ENCODE measurements around the gene RFX8. TPM values are rescaled to one million over a fixed set of nuclear protein-coding genes. Genes with fewer than 3 reads are reported as not detected.

RFX8 gene
- total RNA-seq (2022) (not detected in 2 replicates), Bru-seq, nascent RNA (percentile 4 among the genes with signal in this experiment), BruChase-seq, experiment 1, labeled RNA remaining after a 6-hour chase (not detected), BruChase-seq, experiment 2, labeled RNA remaining after a 2-hour chase (percentile 1 among the genes with signal in this experiment)
- long read RNA-seq: 0 reads

DNA sequence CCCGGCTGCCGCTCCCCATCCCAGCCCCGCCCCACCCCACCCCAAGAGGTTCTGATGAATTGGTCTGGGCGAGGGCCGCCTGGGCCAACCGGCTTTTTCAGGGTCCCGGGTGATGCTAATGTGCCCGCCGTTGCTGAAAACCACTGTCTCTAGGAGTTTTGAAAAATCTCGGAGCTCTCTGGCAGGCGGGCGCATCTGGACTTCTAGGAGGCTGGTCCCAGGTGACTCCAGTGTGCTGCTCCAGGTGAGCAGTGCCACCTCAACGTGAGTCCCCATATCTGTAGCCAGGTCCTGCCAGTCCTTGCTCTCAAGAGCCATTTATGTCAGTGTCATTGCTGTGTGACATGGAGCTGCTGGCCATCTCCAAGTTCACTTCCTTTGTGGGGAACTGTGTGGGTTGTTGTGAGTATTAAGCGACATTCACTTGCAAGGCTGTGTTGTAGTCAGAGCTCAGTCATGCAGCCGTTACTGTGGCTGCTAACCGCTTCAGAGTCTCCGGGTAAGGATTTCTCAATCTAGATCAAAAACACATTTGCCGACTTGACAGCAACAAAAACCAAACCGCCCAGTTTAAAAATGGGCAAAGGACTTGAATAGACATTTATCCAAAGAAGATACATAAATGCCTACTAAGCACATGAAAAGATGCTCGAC lies at the start of gene RFX8:
RFX8 (minus strand) TSS at position 382 of the 654 bp plus-strand sequence. CDS start 8,264 bp downstream, outside the sequence.
- TF ChIP-seq, protein P1, sequence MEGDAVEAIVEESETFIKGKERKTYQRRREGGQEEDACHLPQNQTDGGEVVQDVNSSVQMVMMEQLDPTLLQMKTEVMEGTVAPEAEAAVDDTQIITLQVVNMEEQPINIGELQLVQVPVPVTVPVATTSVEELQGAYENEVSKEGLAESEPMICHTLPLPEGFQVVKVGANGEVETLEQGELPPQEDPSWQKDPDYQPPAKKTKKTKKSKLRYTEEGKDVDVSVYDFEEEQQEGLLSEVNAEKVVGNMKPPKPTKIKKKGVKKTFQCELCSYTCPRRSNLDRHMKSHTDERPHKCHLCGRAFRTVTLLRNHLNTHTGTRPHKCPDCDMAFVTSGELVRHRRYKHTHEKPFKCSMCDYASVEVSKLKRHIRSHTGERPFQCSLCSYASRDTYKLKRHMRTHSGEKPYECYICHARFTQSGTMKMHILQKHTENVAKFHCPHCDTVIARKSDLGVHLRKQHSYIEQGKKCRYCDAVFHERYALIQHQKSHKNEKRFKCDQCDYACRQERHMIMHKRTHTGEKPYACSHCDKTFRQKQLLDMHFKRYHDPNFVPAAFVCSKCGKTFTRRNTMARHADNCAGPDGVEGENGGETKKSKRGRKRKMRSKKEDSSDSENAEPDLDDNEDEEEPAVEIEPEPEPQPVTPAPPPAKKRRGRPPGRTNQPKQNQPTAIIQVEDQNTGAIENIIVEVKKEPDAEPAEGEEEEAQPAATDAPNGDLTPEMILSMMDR (IDR thresholded peaks at IDR 0.05; ENCODE audit: unreplicated experiment): no peak
- Mint-ChIP-seq H3K27ac (ENCODE audit: unreplicated experiment) (no peak within 1 kb of the TSS), H3K36me3 (ENCODE audit: insufficient read depth, unreplicated experiment) (no peaks in the 10 kb centered on the region), H3K9me3 (ENCODE audit: low read depth, unreplicated experiment) (no peaks in the 10 kb centered on the region), H3K4me3 (ENCODE audit: low read depth, unreplicated experiment) (peak within 1 kb of the TSS; percentile 58), H3K4me1 (ENCODE audit: low read depth, unreplicated experiment) (no peaks in the 10 kb centered on the region), H3K27me3 (ENCODE audit: unreplicated experiment) (no peaks in the 10 kb centered on the region)
- intact Hi-C loops (cut with micrococcal nuclease; ENCODE audit: unreplicated experiment): no loop called here
- DNase-seq: no peak
- BruUV-seq (replicated peaks): no TSS peak
- CTCF ChIA-PET: no interaction called here

DNA sequence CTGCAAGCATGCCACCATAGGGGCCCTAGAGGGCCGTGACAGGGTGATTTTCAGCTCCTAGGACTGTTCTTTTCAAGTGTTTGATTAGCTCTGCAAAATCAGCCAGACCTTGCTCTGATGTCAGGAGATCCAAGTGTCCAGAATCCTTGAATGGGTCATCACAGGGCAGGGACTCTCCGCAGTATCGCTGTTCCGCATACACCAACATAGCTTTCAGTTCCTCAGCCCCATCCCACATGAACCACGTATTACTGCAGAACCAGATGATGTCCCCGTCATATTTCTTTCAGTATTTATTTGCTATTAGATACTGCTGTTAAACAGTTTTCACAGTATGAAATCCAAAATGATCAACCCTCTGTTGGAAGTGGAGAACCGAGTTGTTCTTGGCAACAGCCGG lies 46.6 kb upstream of the RFX8 start:
- peaks cover 4% of the 10 kb centered on the region for H3K9me3 Mint-ChIP-seq (ENCODE audit: low read depth, unreplicated experiment)
- H3K36me3 Mint-ChIP-seq (ENCODE audit: insufficient read depth, unreplicated experiment): no peaks in the 10 kb centered on the region
- no peak overlapping the region for H3K4me3 Mint-ChIP-seq (ENCODE audit: low read depth, unreplicated experiment)
- H3K27ac Mint-ChIP-seq (ENCODE audit: unreplicated experiment): no peak overlapping the region
- intact Hi-C loops (cut with micrococcal nuclease; ENCODE audit: unreplicated experiment): no loop called here
- no peak for DNase-seq
- CTCF ChIA-PET: no interaction called here
- TF ChIP-seq, protein P1 (IDR thresholded peaks at IDR 0.05; ENCODE audit: unreplicated experiment): no peak
- BruUV-seq (replicated peaks): no TSS peak
- H3K4me1 Mint-ChIP-seq (ENCODE audit: low read depth, unreplicated experiment): peaks cover 38% of the 10 kb centered on the region
- no peaks in the 10 kb centered on the region for H3K27me3 Mint-ChIP-seq (ENCODE audit: unreplicated experiment)

DNA sequence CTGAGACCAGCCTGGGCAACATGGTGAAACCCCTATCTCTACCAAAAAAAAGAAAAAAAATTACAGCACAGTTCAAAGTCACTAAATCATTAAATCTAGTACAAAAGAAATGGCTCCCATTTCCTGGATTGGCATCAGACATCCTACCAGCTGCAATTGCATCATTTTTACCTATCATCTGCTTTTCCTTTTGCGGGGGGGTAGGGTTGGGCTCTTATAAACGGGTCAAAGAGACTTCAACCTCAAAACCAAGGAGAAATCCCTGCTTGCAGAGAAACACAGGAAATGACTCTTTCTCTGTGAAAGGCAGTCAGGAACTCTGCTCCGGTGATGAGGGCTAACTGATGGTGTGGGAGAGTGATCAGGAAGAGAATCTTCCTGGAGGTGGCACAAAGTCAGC lies 45.3 kb upstream of the RFX8 start:
- peaks cover 5% of the 10 kb centered on the region for H3K9me3 Mint-ChIP-seq (ENCODE audit: low read depth, unreplicated experiment)
- H3K4me1 Mint-ChIP-seq (ENCODE audit: low read depth, unreplicated experiment): peaks cover 49% of the 10 kb centered on the region
- intact Hi-C loops (cut with micrococcal nuclease; ENCODE audit: unreplicated experiment): no loop called here
- CTCF ChIA-PET: interaction anchor here (0.7 kb wide), 1 partner anchor 18 kb away, joined by 3 read pairs; no protein-coding TSS in a partner anchor
- no peak overlapping the region for H3K27ac Mint-ChIP-seq (ENCODE audit: unreplicated experiment)
- BruUV-seq (replicated peaks): no TSS peak
- H3K27me3 Mint-ChIP-seq (ENCODE audit: unreplicated experiment): no peaks in the 10 kb centered on the region
- H3K4me3 Mint-ChIP-seq (ENCODE audit: low read depth, unreplicated experiment): no peak overlapping the region
- no peak for DNase-seq
- TF ChIP-seq, protein P1 (IDR thresholded peaks at IDR 0.05; ENCODE audit: unreplicated experiment): no peak
- H3K36me3 Mint-ChIP-seq (ENCODE audit: insufficient read depth, unreplicated experiment): peaks cover 5% of the 10 kb centered on the region

DNA sequence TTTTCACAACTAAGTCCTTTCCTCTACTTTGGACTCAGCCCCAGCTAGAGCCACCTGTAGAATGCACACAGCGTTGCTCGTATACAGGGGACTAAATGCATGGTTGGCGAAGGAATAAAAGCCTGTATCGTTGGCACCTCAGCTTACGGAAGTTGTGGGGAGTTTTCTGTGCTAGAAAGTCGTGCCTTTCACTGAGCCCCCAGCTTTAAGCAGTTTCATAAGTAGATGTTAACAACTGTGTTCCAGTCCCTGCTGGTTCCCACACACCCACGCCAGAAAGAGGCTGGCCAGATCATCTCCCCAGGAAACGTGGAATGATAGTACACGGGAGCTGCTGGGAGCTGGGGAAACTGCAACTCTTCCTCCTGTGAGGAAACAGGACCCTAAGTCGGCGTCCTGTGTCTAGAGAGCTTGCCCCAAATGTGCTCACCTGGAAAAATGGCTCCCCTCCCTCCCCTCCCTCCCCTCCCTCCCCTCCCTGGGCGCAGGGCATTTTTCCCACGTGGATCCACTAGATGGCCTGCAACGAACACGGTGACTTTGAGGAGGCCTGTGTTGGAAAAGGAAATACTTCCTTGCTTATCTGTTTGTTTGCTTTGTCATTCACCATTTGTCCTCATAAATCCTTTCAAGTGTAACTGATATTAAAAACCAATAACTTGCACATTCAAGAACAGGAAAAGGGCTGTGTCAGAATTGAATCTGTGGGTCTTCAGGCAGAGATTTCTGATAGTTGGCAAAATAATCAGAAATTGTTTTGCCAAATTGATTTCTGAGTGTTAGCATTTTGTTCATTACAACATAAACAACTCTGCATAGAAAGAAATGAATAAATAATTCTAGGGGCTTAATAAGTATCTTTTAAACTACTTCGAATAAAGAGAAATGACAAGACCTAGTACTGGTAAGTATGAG lies 43.9 kb upstream of the RFX8 start:
- Mint-ChIP-seq H3K4me1 (ENCODE audit: low read depth, unreplicated experiment) (peaks cover 53% of the 10 kb centered on the region), H3K4me3 (ENCODE audit: low read depth, unreplicated experiment) (peak overlapping the region; percentile 35), H3K27me3 (ENCODE audit: unreplicated experiment) (no peaks in the 10 kb centered on the region), H3K9me3 (ENCODE audit: low read depth, unreplicated experiment) (peaks cover 7% of the 10 kb centered on the region), H3K36me3 (ENCODE audit: insufficient read depth, unreplicated experiment) (peaks cover 5% of the 10 kb centered on the region), H3K27ac (ENCODE audit: unreplicated experiment) (peak overlapping the region; percentile 89)
- DNase-seq: peak; percentile 69
- intact Hi-C loops (cut with micrococcal nuclease; ENCODE audit: unreplicated experiment): loop anchor here (1.0 to 5.0 kb wide), 6 partner anchors 112 to 311 kb away; partner anchors contain the start of gene MAP4K4
- BruUV-seq (replicated peaks): TSS peak; percentile 79
- TF ChIP-seq, protein P1 (IDR thresholded peaks at IDR 0.05; ENCODE audit: unreplicated experiment): peak; percentile 29
- CTCF ChIA-PET: interaction anchor here (0.5 to 2.1 kb wide), 5 partner anchors 27 to 312 kb away, joined by 3 to 12 read pairs (median 3); no protein-coding TSS in a partner anchor
